OCI-LY3 (cell line): ENCODE data around the gene ART5.

ENCODE experiments used
- EZH2phosphoT487 ChIP-seq: fragments of 200-600 bp; shearing (Covaris generic); IDR thresholded peaks from 2 replicates; pipeline ENCODE4 v1.6.1; 2018; ENCODE audit warnings: antibody characterized with exemption, mixed run types, low read depth
- TF ChIP-seq, protein P1 (sequence below): fragments of 200-600, 300-600 bp; sonication (generic); IDR thresholded peaks from 2 replicates; pipeline ENCODE4 v1.5.1; 2014; ENCODE audit warnings: antibody characterized with exemption, low read length, low read depth

DNA sequence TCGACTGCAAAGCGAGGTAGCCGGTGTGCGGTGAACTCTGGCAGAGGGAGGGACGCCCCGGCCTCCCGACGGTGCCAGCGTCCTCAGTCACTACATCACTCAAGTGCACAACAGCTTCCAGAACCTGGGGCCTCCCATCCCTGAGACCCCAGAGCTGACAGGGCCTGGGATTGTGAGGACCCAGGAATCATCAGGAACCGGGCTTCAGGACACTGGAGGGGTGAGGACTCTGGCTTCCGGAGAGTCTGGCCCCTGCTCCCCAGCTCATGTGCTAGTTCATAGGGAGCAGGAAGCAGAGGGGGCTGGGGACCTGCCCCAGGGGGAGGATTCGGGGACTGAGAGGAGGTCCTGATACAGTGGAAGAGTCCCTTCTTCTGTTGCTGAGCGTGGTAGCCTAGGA lies 4.6 kb downstream of the ART5 start:
- TF ChIP-seq, protein P1, sequence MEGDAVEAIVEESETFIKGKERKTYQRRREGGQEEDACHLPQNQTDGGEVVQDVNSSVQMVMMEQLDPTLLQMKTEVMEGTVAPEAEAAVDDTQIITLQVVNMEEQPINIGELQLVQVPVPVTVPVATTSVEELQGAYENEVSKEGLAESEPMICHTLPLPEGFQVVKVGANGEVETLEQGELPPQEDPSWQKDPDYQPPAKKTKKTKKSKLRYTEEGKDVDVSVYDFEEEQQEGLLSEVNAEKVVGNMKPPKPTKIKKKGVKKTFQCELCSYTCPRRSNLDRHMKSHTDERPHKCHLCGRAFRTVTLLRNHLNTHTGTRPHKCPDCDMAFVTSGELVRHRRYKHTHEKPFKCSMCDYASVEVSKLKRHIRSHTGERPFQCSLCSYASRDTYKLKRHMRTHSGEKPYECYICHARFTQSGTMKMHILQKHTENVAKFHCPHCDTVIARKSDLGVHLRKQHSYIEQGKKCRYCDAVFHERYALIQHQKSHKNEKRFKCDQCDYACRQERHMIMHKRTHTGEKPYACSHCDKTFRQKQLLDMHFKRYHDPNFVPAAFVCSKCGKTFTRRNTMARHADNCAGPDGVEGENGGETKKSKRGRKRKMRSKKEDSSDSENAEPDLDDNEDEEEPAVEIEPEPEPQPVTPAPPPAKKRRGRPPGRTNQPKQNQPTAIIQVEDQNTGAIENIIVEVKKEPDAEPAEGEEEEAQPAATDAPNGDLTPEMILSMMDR: no peak
- no peak for TF ChIP-seq EZH2phosphoT487
